Tibial artery (tissue), 4 donors: Measurements from ENCODE around the gene PPP2R3A.

ENCODE experiments used
- DNase-seq, 2 donors: peaks; one replicate each; pipeline ENCODE4 v3.0.0-alpha.2; 2019
- H3K27ac ChIP-seq, 2 donors: fragments of 200-600 bp; sonication (generic) in 1 of 2; 1 replicate in 1 of 2; 2 replicates in 1 of 2; pipeline ENCODE4 v1.5.1; 2018 to 2019; ENCODE audit warnings: mild to moderate bottlenecking in 1 of 2
- H3K27me3 ChIP-seq, 2 donors: fragments of 200-600 bp; sonication (generic) in 1 of 2; one replicate each; pipeline versions ENCODE4 v1.5.1 to v1.6.0; 2016 to 2019
- H3K36me3 ChIP-seq, 3 donors: fragments of 200-600 bp; sonication (generic) in 2 of 3; one replicate each; pipeline ENCODE4 v1.5.1; 2016 to 2019; ENCODE audit warnings: mild to moderate bottlenecking in 2 of 3
- H3K4me1 ChIP-seq, 4 donors: fragments of 200-600 bp; sonication (generic) in 2 of 4; 1 replicate in 3 of 4; 2 replicates in 1 of 4; pipeline ENCODE4 v1.5.1; 2016 to 2019
- H3K4me3 ChIP-seq, 2 donors: fragments of 200-600 bp; sonication (generic) in 1 of 2; 1 replicate in 1 of 2; 2 replicates in 1 of 2; pipeline ENCODE4 v1.5.1; 2018 to 2019; ENCODE audit warnings: mild to moderate bottlenecking in 2 of 2
- H3K9me3 ChIP-seq, 3 donors: fragments of 200-600 bp; sonication (generic) in 1 of 3; one replicate each; pipeline ENCODE4 v1.5.1; 2016 to 2019
- intact Hi-C: fragments of 100-400 bp; cut with DNase I; formaldehyde crosslinking; loops from one replicate; pipeline ENCODE4 v1.15.0; 2023; ENCODE audit warnings: low total_unique reads
- TF ChIP-seq, protein P1 (sequence below), 2 experiments: fragments of 200-600 bp in 1 of 2; fragments of 450-650 bp in 1 of 2; IDR thresholded peaks; one replicate each; pipeline ENCODE4 v1.5.1; 2017 to 2019; ENCODE audit warnings: antibody characterized with exemption in 2 of 2, mild to moderate bottlenecking in 1 of 2, moderate library complexity in 1 of 2

The PPP2R3A gene

DNA sequence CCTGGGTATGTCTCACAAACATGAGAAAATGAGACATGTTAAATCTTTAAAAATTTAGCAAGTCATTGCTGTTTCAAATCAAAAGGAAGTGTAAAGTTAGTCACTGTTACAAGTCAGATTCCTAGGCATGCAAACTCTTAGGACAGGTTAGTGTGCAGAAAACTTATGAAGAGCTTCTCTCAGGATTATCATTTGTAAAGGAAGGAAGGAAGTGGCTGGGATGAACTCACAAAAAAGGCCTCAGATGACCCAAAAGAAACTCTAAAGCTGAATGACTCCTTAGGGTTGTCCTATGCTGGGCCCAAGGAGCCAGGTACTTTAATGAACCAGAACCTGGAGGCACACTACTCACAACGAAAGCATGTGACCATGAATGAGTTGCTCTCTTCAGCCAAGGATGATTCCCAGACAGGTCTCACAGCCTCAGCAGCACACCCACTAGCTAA lies 205.6 kb downstream of the PPP2R3A start:
- peaks cover 0 to 65% (median 22%) of the 10 kb centered on the region in 4 donors for H3K4me1 ChIP-seq
- H3K36me3 ChIP-seq, result no peaks in the 10 kb centered on the region
- DNase-seq, result no peak
- no peak overlapping the region for H3K4me3 ChIP-seq
- H3K27me3 ChIP-seq, result no peaks in the 10 kb centered on the region
- intact Hi-C loops, result no loop called here
- TF ChIP-seq, protein P1, sequence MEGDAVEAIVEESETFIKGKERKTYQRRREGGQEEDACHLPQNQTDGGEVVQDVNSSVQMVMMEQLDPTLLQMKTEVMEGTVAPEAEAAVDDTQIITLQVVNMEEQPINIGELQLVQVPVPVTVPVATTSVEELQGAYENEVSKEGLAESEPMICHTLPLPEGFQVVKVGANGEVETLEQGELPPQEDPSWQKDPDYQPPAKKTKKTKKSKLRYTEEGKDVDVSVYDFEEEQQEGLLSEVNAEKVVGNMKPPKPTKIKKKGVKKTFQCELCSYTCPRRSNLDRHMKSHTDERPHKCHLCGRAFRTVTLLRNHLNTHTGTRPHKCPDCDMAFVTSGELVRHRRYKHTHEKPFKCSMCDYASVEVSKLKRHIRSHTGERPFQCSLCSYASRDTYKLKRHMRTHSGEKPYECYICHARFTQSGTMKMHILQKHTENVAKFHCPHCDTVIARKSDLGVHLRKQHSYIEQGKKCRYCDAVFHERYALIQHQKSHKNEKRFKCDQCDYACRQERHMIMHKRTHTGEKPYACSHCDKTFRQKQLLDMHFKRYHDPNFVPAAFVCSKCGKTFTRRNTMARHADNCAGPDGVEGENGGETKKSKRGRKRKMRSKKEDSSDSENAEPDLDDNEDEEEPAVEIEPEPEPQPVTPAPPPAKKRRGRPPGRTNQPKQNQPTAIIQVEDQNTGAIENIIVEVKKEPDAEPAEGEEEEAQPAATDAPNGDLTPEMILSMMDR (IDR thresholded peaks at IDR 0.05), result no peak
- no peak overlapping the region for H3K27ac ChIP-seq
- H3K9me3 ChIP-seq, result no peaks in the 10 kb centered on the region

GRCh38 chr3:136173939-136174490 lies 208.5 kb downstream of the PPP2R3A start:
- Histone ChIP-seq H3K9me3 (no peaks in the 10 kb centered on the region), H3K4me1 (peaks cover 0 to 81% (median 24%) of the 10 kb centered on the region in 4 donors), H3K27me3 (no peaks in the 10 kb centered on the region), H3K36me3 (no peaks in the 10 kb centered on the region), H3K4me3 (no peak overlapping the region), H3K27ac (no peak overlapping the region)
- no peak for DNase-seq
- TF ChIP-seq, protein P1 (IDR thresholded peaks at IDR 0.05), result no peak
- intact Hi-C loops, result no loop called here

DNA sequence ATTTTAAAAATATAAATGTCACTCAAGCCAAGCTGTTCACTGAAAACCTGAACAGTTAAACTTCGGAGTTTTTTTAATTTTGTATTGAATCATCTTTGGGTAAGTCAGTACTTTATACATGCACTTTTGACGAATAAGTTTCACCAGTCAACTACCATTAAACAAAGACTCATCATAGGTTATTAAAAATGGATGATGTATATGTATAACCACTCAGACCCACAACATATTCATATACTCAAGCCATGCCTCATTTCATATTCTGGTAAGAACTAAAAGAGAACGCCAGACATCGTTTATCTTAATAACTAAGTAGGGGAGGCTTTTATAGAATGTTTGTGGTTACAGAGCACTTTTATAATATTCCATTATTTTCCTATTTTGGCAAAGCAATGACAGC lies 212.3 kb downstream of the PPP2R3A start:
- Histone ChIP-seq H3K9me3 (no peaks in the 10 kb centered on the region), H3K36me3 (no peaks in the 10 kb centered on the region), H3K27ac (no peak overlapping the region), H3K4me1 (peaks cover 0 to 97% (median 38%) of the 10 kb centered on the region in 4 donors), H3K27me3 (no peaks in the 10 kb centered on the region), H3K4me3 (no peak overlapping the region)
- DNase-seq, result no peak
- intact Hi-C loops, result no loop called here
- TF ChIP-seq, protein P1 (IDR thresholded peaks at IDR 0.05), result no peak

DNA sequence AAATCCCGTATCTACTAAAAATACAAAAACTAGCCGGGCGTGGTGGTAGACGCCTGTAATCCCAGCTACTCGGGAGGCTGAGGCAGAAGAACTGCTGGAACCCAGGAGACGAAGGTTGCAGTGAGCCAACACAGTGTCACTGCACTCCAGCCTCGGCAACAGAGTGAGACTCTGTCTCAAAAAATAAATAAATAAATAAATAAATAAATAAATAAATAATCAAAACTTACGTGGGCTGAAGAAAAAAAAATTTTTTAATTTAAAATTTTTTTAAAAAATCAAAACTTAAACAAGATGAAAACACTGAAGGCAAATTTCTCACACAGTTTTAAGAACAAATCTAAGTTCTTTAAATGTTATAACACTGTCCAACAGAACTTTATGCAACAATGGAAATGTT lies 216.2 kb downstream of the PPP2R3A start:
- no peaks in the 10 kb centered on the region for H3K27me3 ChIP-seq
- no peak overlapping the region for H3K4me3 ChIP-seq
- H3K36me3 ChIP-seq, result no peaks in the 10 kb centered on the region
- H3K9me3 ChIP-seq, result no peaks in the 10 kb centered on the region
- TF ChIP-seq, protein P1 (IDR thresholded peaks at IDR 0.05), result no peak
- intact Hi-C loops, result no loop called here
- no peak overlapping the region for H3K27ac ChIP-seq
- no peak for DNase-seq
- peaks cover 0 to 96% (median 38%) of the 10 kb centered on the region in 4 donors for H3K4me1 ChIP-seq

DNA sequence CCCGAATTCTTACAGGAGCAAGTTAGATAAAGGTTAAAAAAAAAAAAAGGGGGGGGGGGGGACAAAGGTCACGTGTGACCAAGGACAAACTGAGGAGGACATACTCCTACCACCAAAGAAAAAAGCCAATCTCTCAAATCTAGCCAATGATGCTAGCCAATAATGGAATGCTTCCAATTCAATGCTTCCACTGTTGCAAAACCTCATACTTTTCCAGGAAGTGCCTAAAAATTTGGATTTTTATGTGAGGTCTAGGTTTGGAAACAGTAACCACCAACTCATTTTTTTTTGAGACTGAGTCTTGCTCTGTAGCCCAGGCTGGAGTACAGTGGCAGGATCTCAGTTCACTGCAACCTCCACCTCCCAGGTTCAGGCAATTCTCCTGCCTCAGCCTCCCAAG lies 219.2 kb downstream of the PPP2R3A start:
- Histone ChIP-seq H3K9me3 (no peaks in the 10 kb centered on the region), H3K4me1 (peaks cover 0 to 95% (median 44%) of the 10 kb centered on the region in 4 donors), H3K27me3 (no peaks in the 10 kb centered on the region), H3K36me3 (no peaks in the 10 kb centered on the region), H3K4me3 (no peak overlapping the region), H3K27ac (peak overlapping the region in 1 of 2 donors; percentile 17)
- intact Hi-C loops, result loop anchor here (5.0 kb wide), 1 partner anchor 573 kb away; no protein-coding TSS in a partner anchor
- DNase-seq, result no peak
- TF ChIP-seq, protein P1 (IDR thresholded peaks at IDR 0.05), result no peak
